GM12865 (cell line): ENCODE measurements around the gene NLRP1.

ENCODE experiments used
- DNase-seq: peaks from one replicate; pipeline ENCODE4 v3.0.0; 2010; ENCODE audit warnings: low read depth
- H3K4me3 ChIP-seq: 2 replicates; pipeline ENCODE4 v1.5.1; 2011; ENCODE audit warnings: mild to moderate bottlenecking, low read depth, low read length, control low read depth
- CTCF ChIP-seq: IDR thresholded peaks from 2 replicates; pipeline ENCODE4 v1.5.1; 2011; ENCODE audit warnings: low read length, control low read depth, low read depth, inconsistent platforms; ENCODE audit not compliant: insufficient read depth; ENCODE audit errors: missing control alignments

Gene NLRP1

GRCh38 chr17:5509482-5509881, 74.8 kb downstream of the NLRP1 start:
- no peak for DNase-seq
- H3K4me3 ChIP-seq, result no peak overlapping the region
- no peak for TF ChIP-seq CTCF

- TF ChIP-seq CTCF, result no peak
- DNase-seq, result no peak
- no peak overlapping the region for H3K4me3 ChIP-seq
Measured at GRCh38 chr17:5508810-5509209, 75.5 kb downstream of the NLRP1 start.

GRCh38 chr17:5506307-5506706, 78.0 kb downstream of the NLRP1 start:
- no peak overlapping the region for H3K4me3 ChIP-seq
- TF ChIP-seq CTCF, result no peak
- DNase-seq, result no peak

- TF ChIP-seq CTCF, result no peak
- no peak overlapping the region for H3K4me3 ChIP-seq
- DNase-seq, result no peak
Measured at GRCh38 chr17:5502552-5502951, 81.8 kb downstream of the NLRP1 start.

GRCh38 chr17:5501685-5502084, 82.6 kb downstream of the NLRP1 start:
- TF ChIP-seq CTCF, result no peak
- H3K4me3 ChIP-seq, result no peak overlapping the region
- no peak for DNase-seq

- TF ChIP-seq CTCF, result no peak
- DNase-seq, result peak; percentile 75
Measured at GRCh38 chr17:5500589-5501391, 83.5 kb downstream of the NLRP1 start.

GRCh38 chr17:5500247-5500588, 84.1 kb downstream of the NLRP1 start:
- no peak for TF ChIP-seq CTCF
- DNase-seq, result no peak
- peak overlapping the region; percentile 36 for H3K4me3 ChIP-seq

More at GRCh38 chr17:5500589-5501391, 83.5 kb downstream of the NLRP1 start:
- H3K4me3 ChIP-seq, result peak overlapping the region; percentile 46
